GM23338 (cell line): Measurements from ENCODE around the gene CCDC92. TPM values are rescaled to one million over a fixed set of nuclear protein-coding genes. Genes with fewer than 3 reads are reported as not detected.

Source experiments
- ATAC-seq: fragments of 200-7000 bp; cut with Tn5 transposase; 3 replicates; pipeline ENCODE4 v1.9.1; 2020
- DNase-seq: peaks from one replicate; pipeline ENCODE4 v3.0.0-alpha.2; 2015; ENCODE audit warnings: low spot score
- H2AFZ ChIP-seq: fragments of 200-600 bp; sonication (generic); 2 replicates; pipeline ENCODE4 v1.8.0; 2016; ENCODE audit warnings: antibody characterized with exemption, mild to moderate bottlenecking, moderate library complexity
- H3F3A ChIP-seq: fragments of 200-600 bp; sonication (generic); replicated peaks from 2 replicates; pipeline ENCODE4 v1.8.0; 2017; ENCODE audit warnings: antibody characterized with exemption, mixed run types, low read depth
- H3K27ac ChIP-seq: fragments of 200-600 bp; sonication (generic); 2 replicates; pipeline ENCODE4 v1.6.1; 2016; ENCODE audit warnings: low read depth
- H3K27me3 ChIP-seq: fragments of 200-600 bp; sonication (generic); 2 replicates; pipeline ENCODE4 v1.8.0; 2016; ENCODE audit warnings: mild to moderate bottlenecking, mixed run types, moderate library complexity; ENCODE audit not compliant: insufficient read depth
- H3K36me3 ChIP-seq: fragments of 200-600 bp; sonication (generic); 2 replicates; pipeline ENCODE4 v1.8.0; 2016; ENCODE audit warnings: mild to moderate bottlenecking; ENCODE audit not compliant: insufficient read depth
- H3K4me1 ChIP-seq: fragments of 200-600 bp; sonication (generic); 2 replicates; pipeline ENCODE4 v1.8.0; 2016; ENCODE audit warnings: mild to moderate bottlenecking, moderate library complexity; ENCODE audit not compliant: insufficient read depth
- H3K4me2 ChIP-seq: fragments of 200-600 bp; sonication (generic); 2 replicates; pipeline ENCODE4 v1.7.1; 2017; ENCODE audit warnings: mixed run types
- H3K4me3 ChIP-seq: fragments of 200-600 bp; sonication (generic); 2 replicates; pipeline ENCODE4 v1.6.1; 2016; ENCODE audit warnings: mixed run types
- H3K79me2 ChIP-seq: fragments of 200-600 bp; sonication (generic); replicated peaks from 2 replicates; pipeline ENCODE4 v1.8.0; 2017; ENCODE audit warnings: mild to moderate bottlenecking; ENCODE audit not compliant: insufficient read depth
- H3K9me2 ChIP-seq: fragments of 200-600 bp; sonication (generic); 2 replicates; pipeline ENCODE4 v1.8.0; 2017; ENCODE audit not compliant: insufficient read depth
- H4K20me1 ChIP-seq: fragments of 200-600 bp; sonication (generic); replicated peaks from 2 replicates; pipeline ENCODE4 v1.8.0; 2017; ENCODE audit warnings: mild to moderate bottlenecking; ENCODE audit not compliant: insufficient read depth
- H3K27ac Mint-ChIP-seq: 2 replicates; pipeline ENCODE4 v1.8.0; 2020; ENCODE audit warnings: inconsistent platforms, mild to moderate bottlenecking, moderate library complexity, mixed read lengths
- H3K27me3 Mint-ChIP-seq: 3 replicates; pipeline ENCODE4 v1.8.0; 2022; ENCODE audit warnings: low read depth, mild to moderate bottlenecking, moderate library complexity, mixed read lengths, inconsistent platforms; ENCODE audit not compliant: insufficient read depth, poor library complexity
- H3K36me3 Mint-ChIP-seq: 3 replicates; pipeline ENCODE4 v1.8.0; 2021; ENCODE audit warnings: low read depth, mild to moderate bottlenecking, inconsistent platforms, moderate library complexity, mixed read lengths
- H3K4me1 Mint-ChIP-seq: 3 replicates; pipeline ENCODE4 v1.8.0; 2020; ENCODE audit warnings: mild to moderate bottlenecking, inconsistent platforms, mixed read lengths
- H3K4me3 Mint-ChIP-seq: 3 replicates; pipeline ENCODE4 v1.8.0; 2021; ENCODE audit warnings: moderate library complexity, mild to moderate bottlenecking, inconsistent platforms, mixed read lengths
- H3K9me3 Mint-ChIP-seq: 3 replicates; pipeline ENCODE4 v1.8.0; 2020; ENCODE audit warnings: moderate library complexity, mild to moderate bottlenecking, inconsistent platforms, mixed read lengths
- CREB1 ChIP-seq: fragments of 250-450 bp; sonication (Bioruptor Pico); IDR thresholded peaks from 2 replicates; pipeline ENCODE4 v1.5.0; 2020; ENCODE audit warnings: low read depth, mild to moderate bottlenecking, moderate library complexity
- EZH2 ChIP-seq: fragments of 200-600 bp; sonication (generic); IDR thresholded peaks from one replicate; pipeline ENCODE4 v1.8.0; 2017; ENCODE audit warnings: antibody characterized with exemption, mild to moderate bottlenecking, low read depth; ENCODE audit not compliant: unreplicated experiment
- EZH2phosphoT487 ChIP-seq: fragments of 200-600 bp; sonication (generic); IDR thresholded peaks from one replicate; pipeline ENCODE4 v1.8.1; 2018; ENCODE audit warnings: antibody characterized with exemption; ENCODE audit not compliant: unreplicated experiment
- JUNB ChIP-seq: IDR thresholded peaks from one replicate; pipeline ENCODE4 v1.6.1; 2016; ENCODE audit warnings: antibody characterized with exemption; ENCODE audit not compliant: unreplicated experiment
- NANOG ChIP-seq: IDR thresholded peaks from 2 replicates; pipeline ENCODE4 v1.6.1; 2016; ENCODE audit warnings: antibody characterized with exemption, borderline replicate concordance
- POLR2AphosphoS5 ChIP-seq: IDR thresholded peaks from 2 replicates; pipeline ENCODE4 v1.6.1; 2016; ENCODE audit warnings: antibody characterized with exemption, low read depth
- STAT1 ChIP-seq: IDR thresholded peaks from one replicate; pipeline ENCODE4 v1.6.1; 2016; ENCODE audit warnings: antibody characterized with exemption; ENCODE audit not compliant: unreplicated experiment
- ZNF114 ChIP-seq: fragments of 250-450 bp; sonication (Bioruptor Pico); IDR thresholded peaks from 2 replicates; pipeline ENCODE4 v1.5.0; 2020; ENCODE audit warnings: mild to moderate bottlenecking, moderate library complexity
- ZNF331 ChIP-seq: fragments of 250-450 bp; sonication (Bioruptor Pico); IDR thresholded peaks from 2 replicates; pipeline ENCODE4 v1.5.0; 2020; ENCODE audit warnings: low read depth, mild to moderate bottlenecking, moderate library complexity
- polyA plus RNA-seq: library from polyadenylated mRNA; unstranded; fragments of >200 nt; fragmentation: Nextera tagmentation; extraction: Ambion mirVana; gene quantifications from 2 replicates; pipeline ENCODE4 v1.2.1, GENCODE V29; 2016
- total RNA-seq: library from RNA; depleted of rRNA; stranded (reverse); fragments of >200 nt; shearing (Covaris generic); gene quantifications from 2 replicates; pipeline ENCODE4 v1.2.3, GENCODE V29; 2014
- TF ChIP-seq, protein P1 (sequence below), 2 experiments: fragments of 200-600 bp in 1 of 2; sonication (generic) in 1 of 2; conservative IDR thresholded peaks; 2 replicates each; pipeline versions ENCODE4 v1.5.1 to v1.6.1; 2016 to 2017; ENCODE audit warnings: antibody characterized with exemption in 2 of 2, low read depth in 2 of 2, mild to moderate bottlenecking in 2 of 2, moderate library complexity in 1 of 2
- TF ChIP-seq, protein P2 (sequence below): IDR thresholded peaks from 2 replicates; pipeline ENCODE4 v1.6.1; 2016; ENCODE audit warnings: antibody characterized with exemption
- TF ChIP-seq, protein P3 (sequence below): fragments of 250-450 bp; sonication (Bioruptor Pico); IDR thresholded peaks from 2 replicates; pipeline ENCODE4 v1.5.0; 2020; ENCODE audit warnings: mild to moderate bottlenecking, moderate library complexity
- TF ChIP-seq, protein P4 (sequence below): IDR thresholded peaks from one replicate; pipeline ENCODE4 v1.6.1; 2018; ENCODE audit warnings: antibody characterized with exemption; ENCODE audit not compliant: unreplicated experiment

The CCDC92 gene
- total and polyA plus RNA-seq, 2 experiments from 2014 or later, result 0.08 to 0.31 TPM

DNA sequence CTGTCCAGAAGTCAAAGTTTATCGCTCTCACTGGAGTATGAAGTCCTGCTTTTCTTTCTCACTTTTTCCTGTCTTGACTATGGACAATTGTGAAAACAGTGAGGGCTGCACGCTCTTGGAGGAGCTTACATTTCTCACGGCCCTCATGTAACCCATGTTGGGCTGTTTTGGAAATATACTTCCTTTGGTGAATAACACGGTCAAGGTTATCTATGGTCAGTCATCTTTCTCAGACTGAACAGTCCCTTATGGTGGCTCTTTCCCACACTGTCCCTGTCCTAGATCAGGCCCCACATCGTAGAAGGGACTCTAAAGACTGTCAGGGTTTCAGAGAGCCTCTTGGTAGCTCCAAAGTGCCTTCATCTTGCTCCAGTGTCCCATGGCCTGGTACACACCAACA lies 7.2 kb downstream of the CCDC92 start:
- Histone ChIP-seq H3K79me2 (no peaks in the 10 kb centered on the region), H3K27me3 (peaks cover 100% of the 10 kb centered on the region), H3K4me3 (no peak overlapping the region), H3K36me3 (no peaks in the 10 kb centered on the region), H4K20me1 (peaks cover 43% of the 10 kb centered on the region), H3K4me2 (no peak overlapping the region), H3F3A (no peaks in the 10 kb centered on the region), H3K4me1 (no peaks in the 10 kb centered on the region), H2AFZ (no peak overlapping the region), H3K27ac (no peak overlapping the region), H3K9me2 (no peaks in the 10 kb centered on the region)
- no peaks in the 10 kb centered on the region for H3K9me3 Mint-ChIP-seq
- no peaks in the 10 kb centered on the region; the same call in 2 of the 3 replicates for H3K4me1 Mint-ChIP-seq
- H3K27me3 Mint-ChIP-seq, result peaks cover 97% of the 10 kb centered on the region
- no peak overlapping the region for H3K27ac Mint-ChIP-seq
- TF ChIP-seq POLR2AphosphoS5 (no peak), ZNF331 (CRISPR knock-in tag) (no peak), NANOG (no peak), CREB1 (CRISPR knock-in tag) (no peak), STAT1 (no peak), ZNF114 (CRISPR knock-in tag) (no peak), EZH2phosphoT487 (no peak), JUNB (no peak), EZH2 (no peak)
- TF ChIP-seq, protein P1, sequence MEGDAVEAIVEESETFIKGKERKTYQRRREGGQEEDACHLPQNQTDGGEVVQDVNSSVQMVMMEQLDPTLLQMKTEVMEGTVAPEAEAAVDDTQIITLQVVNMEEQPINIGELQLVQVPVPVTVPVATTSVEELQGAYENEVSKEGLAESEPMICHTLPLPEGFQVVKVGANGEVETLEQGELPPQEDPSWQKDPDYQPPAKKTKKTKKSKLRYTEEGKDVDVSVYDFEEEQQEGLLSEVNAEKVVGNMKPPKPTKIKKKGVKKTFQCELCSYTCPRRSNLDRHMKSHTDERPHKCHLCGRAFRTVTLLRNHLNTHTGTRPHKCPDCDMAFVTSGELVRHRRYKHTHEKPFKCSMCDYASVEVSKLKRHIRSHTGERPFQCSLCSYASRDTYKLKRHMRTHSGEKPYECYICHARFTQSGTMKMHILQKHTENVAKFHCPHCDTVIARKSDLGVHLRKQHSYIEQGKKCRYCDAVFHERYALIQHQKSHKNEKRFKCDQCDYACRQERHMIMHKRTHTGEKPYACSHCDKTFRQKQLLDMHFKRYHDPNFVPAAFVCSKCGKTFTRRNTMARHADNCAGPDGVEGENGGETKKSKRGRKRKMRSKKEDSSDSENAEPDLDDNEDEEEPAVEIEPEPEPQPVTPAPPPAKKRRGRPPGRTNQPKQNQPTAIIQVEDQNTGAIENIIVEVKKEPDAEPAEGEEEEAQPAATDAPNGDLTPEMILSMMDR (conservative IDR thresholded peaks at IDR 0.05; ENCODE audit: low read depth in 2 of 2), result no peak
- TF ChIP-seq, protein P2, sequence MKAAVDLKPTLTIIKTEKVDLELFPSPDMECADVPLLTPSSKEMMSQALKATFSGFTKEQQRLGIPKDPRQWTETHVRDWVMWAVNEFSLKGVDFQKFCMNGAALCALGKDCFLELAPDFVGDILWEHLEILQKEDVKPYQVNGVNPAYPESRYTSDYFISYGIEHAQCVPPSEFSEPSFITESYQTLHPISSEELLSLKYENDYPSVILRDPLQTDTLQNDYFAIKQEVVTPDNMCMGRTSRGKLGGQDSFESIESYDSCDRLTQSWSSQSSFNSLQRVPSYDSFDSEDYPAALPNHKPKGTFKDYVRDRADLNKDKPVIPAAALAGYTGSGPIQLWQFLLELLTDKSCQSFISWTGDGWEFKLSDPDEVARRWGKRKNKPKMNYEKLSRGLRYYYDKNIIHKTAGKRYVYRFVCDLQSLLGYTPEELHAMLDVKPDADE, result no peak
- TF ChIP-seq, protein P3, sequence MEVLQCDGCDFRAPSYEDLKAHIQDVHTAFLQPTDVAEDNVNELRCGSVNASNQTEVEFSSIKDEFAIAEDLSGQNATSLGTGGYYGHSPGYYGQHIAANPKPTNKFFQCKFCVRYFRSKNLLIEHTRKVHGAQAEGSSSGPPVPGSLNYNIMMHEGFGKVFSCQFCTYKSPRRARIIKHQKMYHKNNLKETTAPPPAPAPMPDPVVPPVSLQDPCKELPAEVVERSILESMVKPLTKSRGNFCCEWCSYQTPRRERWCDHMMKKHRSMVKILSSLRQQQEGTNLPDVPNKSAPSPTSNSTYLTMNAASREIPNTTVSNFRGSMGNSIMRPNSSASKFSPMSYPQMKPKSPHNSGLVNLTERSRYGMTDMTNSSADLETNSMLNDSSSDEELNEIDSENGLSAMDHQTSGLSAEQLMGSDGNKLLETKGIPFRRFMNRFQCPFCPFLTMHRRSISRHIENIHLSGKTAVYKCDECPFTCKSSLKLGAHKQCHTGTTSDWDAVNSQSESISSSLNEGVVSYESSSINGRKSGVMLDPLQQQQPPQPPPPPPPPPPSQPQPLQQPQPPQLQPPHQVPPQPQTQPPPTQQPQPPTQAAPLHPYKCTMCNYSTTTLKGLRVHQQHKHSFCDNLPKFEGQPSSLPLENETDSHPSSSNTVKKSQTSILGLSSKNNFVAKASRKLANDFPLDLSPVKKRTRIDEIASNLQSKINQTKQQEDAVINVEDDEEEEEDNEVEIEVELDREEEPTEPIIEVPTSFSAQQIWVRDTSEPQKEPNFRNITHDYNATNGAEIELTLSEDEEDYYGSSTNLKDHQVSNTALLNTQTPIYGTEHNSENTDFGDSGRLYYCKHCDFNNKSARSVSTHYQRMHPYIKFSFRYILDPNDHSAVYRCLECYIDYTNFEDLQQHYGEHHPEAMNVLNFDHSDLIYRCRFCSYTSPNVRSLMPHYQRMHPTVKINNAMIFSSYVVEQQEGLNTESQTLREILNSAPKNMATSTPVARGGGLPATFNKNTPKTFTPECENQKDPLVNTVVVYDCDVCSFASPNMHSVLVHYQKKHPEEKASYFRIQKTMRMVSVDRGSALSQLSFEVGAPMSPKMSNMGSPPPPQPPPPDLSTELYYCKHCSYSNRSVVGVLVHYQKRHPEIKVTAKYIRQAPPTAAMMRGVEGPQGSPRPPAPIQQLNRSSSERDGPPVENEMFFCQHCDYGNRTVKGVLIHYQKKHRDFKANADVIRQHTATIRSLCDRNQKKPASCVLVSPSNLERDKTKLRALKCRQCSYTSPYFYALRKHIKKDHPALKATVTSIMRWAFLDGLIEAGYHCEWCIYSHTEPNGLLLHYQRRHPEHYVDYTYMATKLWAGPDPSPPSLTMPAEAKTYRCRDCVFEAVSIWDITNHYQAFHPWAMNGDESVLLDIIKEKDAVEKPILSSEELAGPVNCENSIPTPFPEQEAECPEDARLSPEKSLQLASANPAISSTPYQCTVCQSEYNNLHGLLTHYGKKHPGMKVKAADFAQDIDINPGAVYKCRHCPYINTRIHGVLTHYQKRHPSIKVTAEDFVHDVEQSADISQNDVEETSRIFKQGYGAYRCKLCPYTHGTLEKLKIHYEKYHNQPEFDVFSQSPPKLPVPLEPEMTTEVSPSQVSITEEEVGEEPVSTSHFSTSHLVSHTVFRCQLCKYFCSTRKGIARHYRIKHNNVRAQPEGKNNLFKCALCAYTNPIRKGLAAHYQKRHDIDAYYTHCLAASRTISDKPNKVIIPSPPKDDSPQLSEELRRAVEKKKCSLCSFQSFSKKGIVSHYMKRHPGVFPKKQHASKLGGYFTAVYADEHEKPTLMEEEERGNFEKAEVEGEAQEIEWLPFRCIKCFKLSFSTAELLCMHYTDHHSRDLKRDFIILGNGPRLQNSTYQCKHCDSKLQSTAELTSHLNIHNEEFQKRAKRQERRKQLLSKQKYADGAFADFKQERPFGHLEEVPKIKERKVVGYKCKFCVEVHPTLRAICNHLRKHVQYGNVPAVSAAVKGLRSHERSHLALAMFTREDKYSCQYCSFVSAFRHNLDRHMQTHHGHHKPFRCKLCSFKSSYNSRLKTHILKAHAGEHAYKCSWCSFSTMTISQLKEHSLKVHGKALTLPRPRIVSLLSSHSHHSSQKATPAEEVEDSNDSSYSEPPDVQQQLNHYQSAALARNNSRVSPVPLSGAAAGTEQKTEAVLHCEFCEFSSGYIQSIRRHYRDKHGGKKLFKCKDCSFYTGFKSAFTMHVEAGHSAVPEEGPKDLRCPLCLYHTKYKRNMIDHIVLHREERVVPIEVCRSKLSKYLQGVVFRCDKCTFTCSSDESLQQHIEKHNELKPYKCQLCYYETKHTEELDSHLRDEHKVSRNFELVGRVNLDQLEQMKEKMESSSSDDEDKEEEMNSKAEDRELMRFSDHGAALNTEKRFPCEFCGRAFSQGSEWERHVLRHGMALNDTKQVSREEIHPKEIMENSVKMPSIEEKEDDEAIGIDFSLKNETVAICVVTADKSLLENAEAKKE (CRISPR knock-in tag), result no peak
- TF ChIP-seq, protein P4, sequence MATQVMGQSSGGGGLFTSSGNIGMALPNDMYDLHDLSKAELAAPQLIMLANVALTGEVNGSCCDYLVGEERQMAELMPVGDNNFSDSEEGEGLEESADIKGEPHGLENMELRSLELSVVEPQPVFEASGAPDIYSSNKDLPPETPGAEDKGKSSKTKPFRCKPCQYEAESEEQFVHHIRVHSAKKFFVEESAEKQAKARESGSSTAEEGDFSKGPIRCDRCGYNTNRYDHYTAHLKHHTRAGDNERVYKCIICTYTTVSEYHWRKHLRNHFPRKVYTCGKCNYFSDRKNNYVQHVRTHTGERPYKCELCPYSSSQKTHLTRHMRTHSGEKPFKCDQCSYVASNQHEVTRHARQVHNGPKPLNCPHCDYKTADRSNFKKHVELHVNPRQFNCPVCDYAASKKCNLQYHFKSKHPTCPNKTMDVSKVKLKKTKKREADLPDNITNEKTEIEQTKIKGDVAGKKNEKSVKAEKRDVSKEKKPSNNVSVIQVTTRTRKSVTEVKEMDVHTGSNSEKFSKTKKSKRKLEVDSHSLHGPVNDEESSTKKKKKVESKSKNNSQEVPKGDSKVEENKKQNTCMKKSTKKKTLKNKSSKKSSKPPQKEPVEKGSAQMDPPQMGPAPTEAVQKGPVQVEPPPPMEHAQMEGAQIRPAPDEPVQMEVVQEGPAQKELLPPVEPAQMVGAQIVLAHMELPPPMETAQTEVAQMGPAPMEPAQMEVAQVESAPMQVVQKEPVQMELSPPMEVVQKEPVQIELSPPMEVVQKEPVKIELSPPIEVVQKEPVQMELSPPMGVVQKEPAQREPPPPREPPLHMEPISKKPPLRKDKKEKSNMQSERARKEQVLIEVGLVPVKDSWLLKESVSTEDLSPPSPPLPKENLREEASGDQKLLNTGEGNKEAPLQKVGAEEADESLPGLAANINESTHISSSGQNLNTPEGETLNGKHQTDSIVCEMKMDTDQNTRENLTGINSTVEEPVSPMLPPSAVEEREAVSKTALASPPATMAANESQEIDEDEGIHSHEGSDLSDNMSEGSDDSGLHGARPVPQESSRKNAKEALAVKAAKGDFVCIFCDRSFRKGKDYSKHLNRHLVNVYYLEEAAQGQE, result no peak
- H3K4me3 Mint-ChIP-seq, result no peak overlapping the region
- ATAC-seq, result no peak
- H3K36me3 Mint-ChIP-seq, result no peaks in the 10 kb centered on the region
- no peak for DNase-seq
